Astrocyte (in vitro differentiated cells and primary cell): ENCODE data around the gene NTRK3. TPM values are rescaled to one million over a fixed set of nuclear protein-coding genes. Genes with fewer than 3 reads are reported as not detected.

Experiments
- DNase-seq: peaks from one replicate; pipeline ENCODE4 v3.0.0-alpha.2; 2010; ENCODE audit warnings: low read depth
- FAIRE-seq: peaks from 2 replicates; lab custom pipeline; 2011; peaks lifted over from hg19 to GRCh38; lab: Jason Lieb, UNC
- H2AFZ ChIP-seq: 2 replicates; pipeline ENCODE4 v1.6.0; 2012; ENCODE audit warnings: low read depth, low read length, inconsistent platforms
- H3K27ac ChIP-seq: 2 replicates; pipeline ENCODE4 v1.5.1; 2011; ENCODE audit warnings: low read depth, low read length, inconsistent platforms
- H3K27me3 ChIP-seq: 2 replicates; pipeline ENCODE4 v1.6.0; 2011; ENCODE audit warnings: low read length, inconsistent platforms; ENCODE audit not compliant: insufficient read depth
- H3K36me3 ChIP-seq: 2 replicates; pipeline ENCODE4 v1.5.1; 2011; ENCODE audit warnings: low read length, inconsistent platforms; ENCODE audit not compliant: insufficient read depth
- H3K4me1 ChIP-seq: 2 replicates; pipeline ENCODE4 v1.5.1; 2011; ENCODE audit warnings: low read length, inconsistent platforms; ENCODE audit not compliant: insufficient read depth
- H3K4me2 ChIP-seq: 2 replicates; pipeline ENCODE4 v1.6.0; 2012; ENCODE audit warnings: low read length, inconsistent platforms
- H3K4me3 ChIP-seq: 2 replicates; pipeline ENCODE4 v1.5.1; 2011; ENCODE audit warnings: low read depth, mild to moderate bottlenecking, low read length, inconsistent platforms; ENCODE audit not compliant: insufficient read depth
- H3K79me2 ChIP-seq: 2 replicates; pipeline ENCODE4 v1.6.0; 2012; ENCODE audit warnings: mild to moderate bottlenecking, low read length, inconsistent platforms; ENCODE audit not compliant: insufficient read depth
- H3K9ac ChIP-seq: 2 replicates; pipeline ENCODE4 v1.6.0; 2012; ENCODE audit warnings: mild to moderate bottlenecking, low read length, inconsistent platforms
- H3K9me3 ChIP-seq: 2 replicates; pipeline ENCODE4 v1.5.1; 2012; ENCODE audit warnings: low read depth, mild to moderate bottlenecking, low read length, inconsistent platforms; ENCODE audit not compliant: insufficient read depth
- H4K20me1 ChIP-seq: 2 replicates; pipeline ENCODE4 v1.6.0; 2012; ENCODE audit warnings: low read length, inconsistent platforms; ENCODE audit not compliant: insufficient read depth
- H3K27ac Mint-ChIP-seq: one replicate; pipeline ENCODE4 v1.8.0; 2021; ENCODE audit warnings: mild to moderate bottlenecking, mixed read lengths; ENCODE audit not compliant: unreplicated experiment
- H3K27me3 Mint-ChIP-seq: one replicate; pipeline ENCODE4 v1.8.0; 2021; ENCODE audit warnings: low read depth, mixed read lengths; ENCODE audit not compliant: unreplicated experiment
- H3K36me3 Mint-ChIP-seq: one replicate; pipeline ENCODE4 v1.8.0; 2021; ENCODE audit warnings: low read depth, mixed read lengths; ENCODE audit not compliant: unreplicated experiment
- H3K4me1 Mint-ChIP-seq: one replicate; pipeline ENCODE4 v1.8.0; 2021; ENCODE audit warnings: low read depth, mixed read lengths; ENCODE audit not compliant: unreplicated experiment
- H3K4me3 Mint-ChIP-seq: one replicate; pipeline ENCODE4 v1.8.0; 2021; ENCODE audit warnings: mild to moderate bottlenecking, moderate library complexity, mixed read lengths; ENCODE audit not compliant: unreplicated experiment
- H3K9me3 Mint-ChIP-seq: one replicate; pipeline ENCODE4 v1.8.0; 2021; ENCODE audit warnings: mild to moderate bottlenecking, mixed read lengths; ENCODE audit not compliant: unreplicated experiment
- EZH2 ChIP-seq: IDR thresholded peaks from 2 replicates; pipeline ENCODE4 v1.6.1; 2012; ENCODE audit warnings: mild to moderate bottlenecking, low read length, inconsistent platforms; ENCODE audit not compliant: insufficient read depth
- total RNA-seq: library from RNA; stranded (reverse); gene quantifications from 2 replicates; pipeline ENCODE4 v1.2.1, GENCODE V29; 2021
- TF ChIP-seq, protein P1 (sequence below): IDR thresholded peaks from 2 replicates; pipeline ENCODE4 v1.5.1; 2011; ENCODE audit warnings: low read depth, mild to moderate bottlenecking, inconsistent platforms, low read length, moderate library complexity; ENCODE audit not compliant: insufficient read depth

NTRK3 gene
- total RNA-seq, 1 donor from 2014 or later, result 12.9 TPM

DNA sequence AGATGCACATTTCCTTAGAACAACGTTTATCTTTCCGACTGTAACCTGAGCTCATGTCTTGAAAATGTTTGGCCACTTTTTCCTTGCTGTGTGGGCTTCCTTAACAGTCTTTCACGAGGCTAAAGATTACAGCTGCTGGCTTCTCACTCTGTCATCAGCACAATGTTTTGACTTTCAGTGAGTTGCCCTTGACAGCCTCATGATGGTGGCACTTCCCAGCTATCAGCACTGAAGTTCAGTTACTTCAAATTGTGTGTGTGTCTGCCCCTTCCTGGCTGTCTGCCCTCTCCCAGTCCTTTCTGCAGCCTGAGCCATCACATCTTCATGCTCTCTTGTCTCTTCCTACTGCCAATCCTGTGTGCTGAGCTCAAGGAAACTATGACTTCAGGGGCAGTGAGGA lies 152.2 kb downstream of the NTRK3 start:
- FAIRE-seq, result no peak
- Histone ChIP-seq H4K20me1 (no peaks in the 10 kb centered on the region), H3K9me3 (no peaks in the 10 kb centered on the region), H3K9ac (no peak overlapping the region), H3K4me3 (no peak overlapping the region), H2AFZ (no peak overlapping the region), H3K4me1 (no peaks in the 10 kb centered on the region), H3K36me3 (no peaks in the 10 kb centered on the region), H3K4me2 (no peak overlapping the region), H3K27me3 (no peaks in the 10 kb centered on the region), H3K27ac (no peak overlapping the region), H3K79me2 (no peaks in the 10 kb centered on the region)
- peaks cover 20% of the 10 kb centered on the region for H3K27me3 Mint-ChIP-seq
- peaks cover 1% of the 10 kb centered on the region for H3K36me3 Mint-ChIP-seq
- peaks cover 4% of the 10 kb centered on the region for H3K4me1 Mint-ChIP-seq
- no peaks in the 10 kb centered on the region for H3K9me3 Mint-ChIP-seq
- no peak overlapping the region for H3K4me3 Mint-ChIP-seq
- no peak for DNase-seq
- TF ChIP-seq, protein P1, sequence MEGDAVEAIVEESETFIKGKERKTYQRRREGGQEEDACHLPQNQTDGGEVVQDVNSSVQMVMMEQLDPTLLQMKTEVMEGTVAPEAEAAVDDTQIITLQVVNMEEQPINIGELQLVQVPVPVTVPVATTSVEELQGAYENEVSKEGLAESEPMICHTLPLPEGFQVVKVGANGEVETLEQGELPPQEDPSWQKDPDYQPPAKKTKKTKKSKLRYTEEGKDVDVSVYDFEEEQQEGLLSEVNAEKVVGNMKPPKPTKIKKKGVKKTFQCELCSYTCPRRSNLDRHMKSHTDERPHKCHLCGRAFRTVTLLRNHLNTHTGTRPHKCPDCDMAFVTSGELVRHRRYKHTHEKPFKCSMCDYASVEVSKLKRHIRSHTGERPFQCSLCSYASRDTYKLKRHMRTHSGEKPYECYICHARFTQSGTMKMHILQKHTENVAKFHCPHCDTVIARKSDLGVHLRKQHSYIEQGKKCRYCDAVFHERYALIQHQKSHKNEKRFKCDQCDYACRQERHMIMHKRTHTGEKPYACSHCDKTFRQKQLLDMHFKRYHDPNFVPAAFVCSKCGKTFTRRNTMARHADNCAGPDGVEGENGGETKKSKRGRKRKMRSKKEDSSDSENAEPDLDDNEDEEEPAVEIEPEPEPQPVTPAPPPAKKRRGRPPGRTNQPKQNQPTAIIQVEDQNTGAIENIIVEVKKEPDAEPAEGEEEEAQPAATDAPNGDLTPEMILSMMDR, result no peak
- TF ChIP-seq EZH2, result no peak
- no peak overlapping the region for H3K27ac Mint-ChIP-seq

DNA sequence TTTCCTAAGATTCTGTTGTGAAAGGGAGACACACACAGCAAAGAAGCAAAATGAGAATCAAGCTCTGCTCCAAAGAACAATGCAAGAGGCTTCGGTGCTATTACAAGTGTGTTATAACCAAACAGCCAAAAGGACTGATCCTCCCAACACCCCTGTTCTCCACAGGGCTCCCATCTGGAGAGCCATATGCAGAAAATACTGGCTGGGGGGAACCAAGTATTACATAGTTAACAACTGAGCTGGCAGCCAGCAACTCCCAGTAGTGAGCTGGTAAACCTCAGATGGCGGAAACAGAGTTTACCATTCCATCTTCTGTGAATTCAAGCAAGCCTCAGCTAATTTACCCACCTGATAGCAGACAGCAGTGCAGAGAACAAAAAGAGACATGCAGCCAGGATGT lies 156.4 kb downstream of the NTRK3 start:
- H2AFZ ChIP-seq, result no peak overlapping the region
- peaks cover 20% of the 10 kb centered on the region for H3K27me3 Mint-ChIP-seq
- no peaks in the 10 kb centered on the region for H3K4me1 ChIP-seq
- H3K27me3 ChIP-seq, result no peaks in the 10 kb centered on the region
- TF ChIP-seq, protein P1, result no peak
- no peak for TF ChIP-seq EZH2
- no peaks in the 10 kb centered on the region for H4K20me1 ChIP-seq
- no peaks in the 10 kb centered on the region for H3K9me3 ChIP-seq
- H3K4me3 ChIP-seq, result no peak overlapping the region
- H3K9me3 Mint-ChIP-seq, result no peaks in the 10 kb centered on the region
- DNase-seq (no peak), FAIRE-seq (no peak)
- H3K9ac ChIP-seq, result no peak overlapping the region
- H3K36me3 ChIP-seq, result no peaks in the 10 kb centered on the region
- peaks cover 4% of the 10 kb centered on the region for H3K4me1 Mint-ChIP-seq
- H3K4me2 ChIP-seq, result no peak overlapping the region
- no peak overlapping the region for H3K27ac Mint-ChIP-seq
- H3K36me3 Mint-ChIP-seq, result peaks cover 4% of the 10 kb centered on the region
- H3K4me3 Mint-ChIP-seq, result no peak overlapping the region
- no peaks in the 10 kb centered on the region for H3K79me2 ChIP-seq
- H3K27ac ChIP-seq, result no peak overlapping the region

DNA sequence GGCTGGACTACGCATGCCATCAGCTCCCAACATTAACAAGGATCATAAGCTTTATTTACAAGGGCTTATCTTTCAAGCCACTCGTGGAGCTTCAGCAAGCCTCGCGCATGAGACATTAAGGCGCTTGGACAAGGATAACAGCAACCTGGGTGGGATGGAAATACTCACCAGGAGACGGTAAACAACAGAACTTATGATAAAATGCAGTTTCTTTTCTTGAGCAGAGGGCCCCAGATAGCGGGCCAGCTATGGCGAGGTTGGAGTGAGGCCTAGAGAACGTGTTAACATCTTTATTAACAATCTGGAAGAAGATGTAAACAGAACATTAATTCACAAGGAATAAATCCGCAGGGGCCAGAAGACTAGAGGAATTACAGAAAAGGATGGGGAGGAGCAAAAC lies 158.2 kb downstream of the NTRK3 start:
- TF ChIP-seq, protein P1, result no peak
- no peaks in the 10 kb centered on the region for H3K27me3 ChIP-seq
- H3K4me2 ChIP-seq, result no peak overlapping the region
- no peaks in the 10 kb centered on the region for H4K20me1 ChIP-seq
- H3K9ac ChIP-seq, result no peak overlapping the region
- no peaks in the 10 kb centered on the region for H3K36me3 ChIP-seq
- H3K79me2 ChIP-seq, result no peaks in the 10 kb centered on the region
- no peaks in the 10 kb centered on the region for H3K9me3 Mint-ChIP-seq
- H3K4me1 ChIP-seq, result no peaks in the 10 kb centered on the region
- H3K27me3 Mint-ChIP-seq, result peaks cover 16% of the 10 kb centered on the region
- FAIRE-seq (no peak), DNase-seq (no peak)
- H3K4me3 ChIP-seq, result no peak overlapping the region
- H2AFZ ChIP-seq, result no peak overlapping the region
- H3K36me3 Mint-ChIP-seq, result peaks cover 4% of the 10 kb centered on the region
- no peaks in the 10 kb centered on the region for H3K9me3 ChIP-seq
- H3K4me3 Mint-ChIP-seq, result no peak overlapping the region
- H3K4me1 Mint-ChIP-seq, result peaks cover 4% of the 10 kb centered on the region
- no peak overlapping the region for H3K27ac ChIP-seq
- H3K27ac Mint-ChIP-seq, result no peak overlapping the region
